HS-27A (cell line): ENCODE data around the gene PCSK5.

ENCODE experiments used
- DNase-seq: peaks from one replicate; pipeline ENCODE4 v3.0.0-alpha.2; 2012; ENCODE audit warnings: low read depth, missing footprints

The PCSK5 gene

DNA sequence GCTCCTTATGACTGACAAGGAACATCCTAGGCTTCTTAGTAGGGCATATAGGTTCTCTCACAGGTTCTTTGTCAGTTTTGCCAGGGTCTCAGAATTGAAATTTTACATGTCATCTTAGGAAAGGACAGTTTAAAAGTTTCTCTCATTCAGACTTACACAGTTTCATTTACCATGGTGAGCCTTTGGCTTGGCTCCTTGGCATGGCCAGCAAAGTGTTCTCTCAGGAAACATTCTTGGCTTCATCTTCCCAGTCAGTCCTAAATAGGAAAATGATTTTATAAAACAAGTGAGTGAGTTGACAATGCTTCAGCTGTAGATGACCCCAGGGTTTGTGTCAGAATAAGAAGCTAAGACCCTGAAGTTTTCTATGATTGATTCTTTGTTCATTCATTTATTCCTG, 191.6 kb downstream of the PCSK5 start:
- DNase-seq = no peak

- no peak for DNase-seq
These were observed 195.1 kb downstream of the PCSK5 start for GRCh38 chr9:76085596-76085995.

DNA sequence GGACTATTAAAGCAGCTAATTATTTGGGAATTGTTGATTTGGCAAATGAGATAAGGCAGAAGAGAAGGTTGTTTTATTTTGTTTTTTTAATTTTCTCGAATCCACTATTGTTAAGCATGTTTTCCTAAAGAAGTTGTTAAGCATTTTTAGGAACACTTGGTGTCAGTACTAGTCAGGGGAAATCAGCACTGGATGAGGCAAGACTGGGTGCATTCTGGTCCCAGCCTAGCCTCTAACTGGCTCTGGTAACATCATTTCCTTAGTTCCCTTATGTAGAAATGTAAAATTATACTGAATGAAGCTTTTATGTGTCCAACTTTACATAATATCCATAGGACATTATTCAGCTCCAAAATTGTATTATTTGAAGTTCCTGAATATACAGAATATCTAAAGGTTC, 196.1 kb downstream of the PCSK5 start:
- DNase-seq = no peak

DNA sequence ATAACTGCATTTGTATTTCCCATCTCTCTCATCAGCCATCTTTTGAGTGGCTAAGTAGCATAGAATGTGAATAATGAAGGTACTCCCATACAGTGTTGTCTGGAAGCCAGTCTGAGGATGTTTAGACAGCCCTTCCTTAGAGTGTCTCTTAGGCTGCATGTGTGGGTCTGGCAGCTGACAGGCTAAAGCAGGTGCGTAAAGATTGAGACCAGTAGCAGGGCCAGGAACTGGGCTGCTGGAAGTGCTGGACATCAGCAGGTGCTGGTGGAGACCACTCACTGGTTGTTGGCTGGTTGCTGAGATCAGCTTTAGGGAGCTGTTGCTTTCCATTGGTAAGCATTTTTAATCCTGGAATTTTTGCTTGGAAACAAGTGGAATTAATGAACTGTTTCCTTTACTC, 197.5 kb downstream of the PCSK5 start:
- DNase-seq = no peak

GRCh38 chr9:76090330-76090729, 199.9 kb downstream of the PCSK5 start:
- DNase-seq = no peak

GRCh38 chr9:76090909-76091308, 200.4 kb downstream of the PCSK5 start:
- no peak for DNase-seq

- no peak for DNase-seq
These were observed 202.1 kb downstream of the PCSK5 start for GRCh38 chr9:76092572-76092971.

DNA sequence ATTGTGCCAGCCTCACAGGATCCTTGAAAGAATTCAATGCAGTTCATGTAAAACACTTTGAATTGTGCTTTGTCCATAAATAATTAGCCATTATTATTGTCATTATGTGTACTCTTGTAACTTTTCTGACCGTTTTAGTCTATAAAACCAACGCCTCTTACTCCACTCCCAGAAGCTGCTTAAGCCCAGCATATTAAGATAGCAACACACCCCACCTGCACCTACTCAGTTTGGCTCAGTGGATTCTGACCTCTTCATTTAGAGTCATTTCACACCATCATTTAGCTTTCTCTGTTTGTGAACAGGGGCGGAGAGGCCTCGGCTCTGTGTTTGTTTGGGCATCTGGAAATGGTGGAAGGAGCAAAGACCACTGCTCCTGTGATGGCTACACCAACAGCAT, 205.1 kb downstream of the PCSK5 start:
- DNase-seq = no peak

- DNase-seq = no peak
These were observed 209.0 kb downstream of the PCSK5 start for GRCh38 chr9:76099516-76099915.

DNA sequence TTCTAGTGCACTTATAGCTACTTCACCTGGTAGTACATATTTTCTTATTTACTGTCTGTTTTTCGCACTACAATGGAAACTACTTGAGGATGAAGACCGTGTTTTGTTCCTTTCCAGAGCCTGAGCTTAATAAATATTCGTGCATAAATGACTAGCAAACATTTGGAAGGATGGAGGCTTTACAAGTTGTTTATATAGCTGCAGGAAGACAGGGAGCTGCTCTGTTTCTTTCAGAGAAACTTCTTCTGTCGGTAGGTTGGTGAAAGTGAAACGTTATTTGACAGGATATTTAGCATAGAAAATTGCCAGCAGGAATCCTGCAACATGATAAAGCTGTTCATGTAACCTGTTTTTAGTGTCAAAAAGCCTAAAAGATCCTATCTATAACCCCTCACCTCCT, 210.6 kb downstream of the PCSK5 start:
- no peak for DNase-seq

- no peak for DNase-seq
These were observed 211.0 kb downstream of the PCSK5 start for GRCh38 chr9:76101491-76101890.

DNA sequence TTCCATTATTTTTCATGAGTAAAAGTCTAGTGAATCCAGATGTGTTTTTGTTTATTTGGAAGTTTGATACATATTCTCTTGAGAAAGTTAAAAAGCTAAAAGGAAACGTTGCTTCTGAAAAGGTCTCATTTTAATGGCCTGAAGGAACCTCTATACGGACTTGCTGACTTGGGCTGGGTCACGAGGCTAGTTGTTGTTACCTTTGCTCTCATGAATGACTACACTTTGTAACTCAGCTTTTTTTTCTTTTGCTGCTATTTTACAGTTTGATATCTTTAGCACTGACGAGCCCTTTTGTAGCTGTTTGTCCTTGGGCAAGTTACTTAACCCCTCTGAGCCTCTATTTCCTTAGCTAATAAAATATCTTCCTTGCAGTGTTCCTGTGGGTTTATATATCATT, 211.5 kb downstream of the PCSK5 start:
- no peak for DNase-seq

- DNase-seq = no peak
These were observed 213.2 kb downstream of the PCSK5 start for GRCh38 chr9:76103531-76104315.

GRCh38 chr9:76107482-76107881, 217.0 kb downstream of the PCSK5 start:
- DNase-seq = no peak

DNA sequence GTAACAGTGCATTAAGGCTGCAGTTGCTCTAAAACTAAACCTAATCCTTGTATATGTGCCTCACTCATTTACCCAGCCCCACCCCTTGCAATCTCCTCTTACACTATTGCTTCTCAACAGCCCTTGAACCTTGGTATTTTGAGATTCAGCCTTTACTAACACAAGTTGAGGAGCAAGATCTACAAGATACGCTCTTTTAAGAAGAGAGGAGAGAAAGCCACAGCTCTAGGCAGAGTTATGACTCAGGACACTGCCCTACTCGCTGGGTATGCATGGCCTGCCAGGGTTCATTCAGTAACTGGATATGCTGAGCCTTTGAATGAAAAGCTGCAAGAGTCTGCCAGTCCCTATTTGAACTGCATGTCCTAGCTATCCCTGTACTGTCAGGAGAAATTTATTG, 219.5 kb downstream of the PCSK5 start:
- DNase-seq = no peak

DNA sequence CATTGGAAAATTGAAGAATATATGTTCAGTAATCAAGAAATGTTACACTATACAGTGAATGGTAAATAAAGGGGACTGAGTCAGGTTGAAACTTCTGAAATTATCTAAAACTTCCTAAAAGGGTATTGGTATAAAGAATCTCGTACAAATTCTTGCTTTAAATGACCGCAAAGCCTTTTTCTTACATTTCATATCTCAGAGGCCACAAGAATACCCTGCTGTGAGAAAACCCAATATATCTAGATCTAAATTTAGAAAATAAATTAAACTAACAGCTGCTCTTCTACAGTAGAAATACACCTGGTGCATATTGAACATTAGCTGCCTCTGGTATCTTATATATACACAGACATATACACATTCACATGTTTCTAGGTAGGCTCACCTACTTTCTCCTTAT, 221.7 kb downstream of the PCSK5 start:
- no peak for DNase-seq

GRCh38 chr9:76114144-76114543, 223.7 kb downstream of the PCSK5 start:
- DNase-seq = no peak

GRCh38 chr9:76115396-76115795, 224.9 kb downstream of the PCSK5 start:
- DNase-seq = no peak

DNA sequence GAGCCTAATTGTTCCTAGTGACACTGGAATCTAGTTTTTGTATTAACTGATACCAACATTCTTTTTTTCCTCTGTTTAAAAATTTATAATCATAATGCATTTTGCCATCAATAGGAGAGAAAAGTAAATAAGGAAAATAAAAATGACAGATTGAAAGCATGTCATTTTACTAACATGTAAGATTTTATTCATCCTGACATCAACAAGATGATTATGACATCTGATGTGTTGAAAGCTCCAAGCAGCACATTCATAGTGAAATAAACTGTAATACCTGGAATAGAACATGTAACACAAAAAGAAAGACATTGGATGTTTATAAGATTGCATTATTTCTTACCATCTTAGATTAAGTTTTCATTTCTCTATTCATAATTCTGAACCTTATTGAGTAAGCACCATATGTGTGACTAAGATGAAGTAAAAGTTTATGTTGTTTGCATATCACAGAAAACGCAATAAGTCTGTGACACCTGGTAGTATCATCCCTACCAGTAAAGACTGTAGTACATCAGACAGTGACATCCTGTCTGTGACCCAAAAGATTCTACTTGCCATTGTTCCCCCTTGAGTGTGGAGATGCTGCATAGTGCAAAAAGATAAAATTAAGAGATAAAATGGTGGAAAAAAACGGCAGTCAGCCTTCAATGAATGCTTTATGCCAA, 225.6 kb downstream of the PCSK5 start:
- DNase-seq = no peak

- no peak for DNase-seq
These were observed 226.4 kb downstream of the PCSK5 start for GRCh38 chr9:76116913-76117312.

DNA sequence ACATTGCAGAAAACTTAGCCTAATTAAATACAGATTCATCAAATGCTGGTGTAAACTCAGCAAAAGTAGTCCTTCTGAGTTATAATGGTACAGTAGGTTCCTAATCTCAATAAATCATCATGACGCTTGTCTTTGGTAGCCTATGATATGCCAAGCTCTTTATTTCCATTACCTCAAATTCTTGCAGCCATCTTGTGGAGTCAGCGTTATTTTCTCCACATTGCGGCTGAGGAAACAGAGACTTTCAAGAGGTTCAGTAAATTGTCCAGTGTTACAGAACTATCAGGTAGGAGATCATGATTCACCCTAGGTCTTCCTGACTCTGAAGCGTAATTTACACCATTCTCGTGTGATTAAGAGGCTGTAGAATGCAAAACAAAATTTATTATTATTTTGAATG, 237.2 kb downstream of the PCSK5 start:
- no peak for DNase-seq

GRCh38 chr9:76135902-76136301, 245.4 kb downstream of the PCSK5 start:
- no peak for DNase-seq

- no peak for DNase-seq
These were observed 246.5 kb downstream of the PCSK5 start for GRCh38 chr9:76136986-76137385.

GRCh38 chr9:76137931-76138330, 247.5 kb downstream of the PCSK5 start:
- no peak for DNase-seq
